CD4-positive, alpha-beta T cell treated with Interleukin-6 for 4 hours (primary cell): Measurements from ENCODE around the gene CHSY1.

ENCODE experiments used
- DNase-seq: peaks from one replicate; pipeline ENCODE4 v3.0.0-alpha.2; 2020; ENCODE audit warnings: mixed read lengths

Gene CHSY1

GRCh38 chr15:101148881-101149664 lies 102.8 kb downstream of the CHSY1 start:
- no peak for DNase-seq

- DNase-seq: no peak
Measured at GRCh38 chr15:101148166-101148880, 103.5 kb downstream of the CHSY1 start.

- DNase-seq: no peak
Measured at GRCh38 chr15:101147181-101147580, 104.7 kb downstream of the CHSY1 start.

- no peak for DNase-seq
Measured at GRCh38 chr15:101146118-101146702, 105.6 kb downstream of the CHSY1 start.

- DNase-seq: no peak
Measured at GRCh38 chr15:101145362-101145761, 106.5 kb downstream of the CHSY1 start.

- no peak for DNase-seq
Measured at GRCh38 chr15:101143321-101143720, 108.5 kb downstream of the CHSY1 start.

GRCh38 chr15:101142711-101143110 lies 109.1 kb downstream of the CHSY1 start:
- DNase-seq: no peak

- no peak for DNase-seq
Measured at GRCh38 chr15:101141926-101142527, 109.8 kb downstream of the CHSY1 start.

GRCh38 chr15:101140697-101141065 lies 111.2 kb downstream of the CHSY1 start:
- no peak for DNase-seq

GRCh38 chr15:101139986-101140696 lies 111.7 kb downstream of the CHSY1 start:
- DNase-seq: no peak

GRCh38 chr15:101138913-101139880 lies 112.7 kb downstream of the CHSY1 start:
- DNase-seq: no peak

GRCh38 chr15:101138086-101138660 lies 113.7 kb downstream of the CHSY1 start:
- DNase-seq: no peak

GRCh38 chr15:101137312-101137940 lies 114.4 kb downstream of the CHSY1 start:
- DNase-seq: no peak

- no peak for DNase-seq
Measured at GRCh38 chr15:101136381-101137268, 115.2 kb downstream of the CHSY1 start.

GRCh38 chr15:101135532-101136166 lies 116.2 kb downstream of the CHSY1 start:
- no peak for DNase-seq

- DNase-seq: no peak
Measured at GRCh38 chr15:101134780-101135179, 117.1 kb downstream of the CHSY1 start.

- no peak for DNase-seq
Measured at GRCh38 chr15:101133751-101134261, 118.0 kb downstream of the CHSY1 start.

- no peak for DNase-seq
Measured at GRCh38 chr15:101133181-101133460, 118.7 kb downstream of the CHSY1 start.
